ENCODE data around the gene NTF3.

The NTF3 gene

GRCh38 chr12:5500331-5500659 lies 68.4 kb downstream of the NTF3 start:
- Histone ChIP-seq H3K27me3 (ENCODE audit: insufficient read depth, low read length, poor library complexity, severe bottlenecking) (no peaks in the 10 kb centered on the region), H3K4me3 (ENCODE audit: low read length, poor library complexity, severe bottlenecking) (no peak overlapping the region), H3K4me2 (ENCODE audit: low read depth, low read length, poor library complexity, severe bottlenecking) (no peak overlapping the region), H3K36me3 (ENCODE audit: insufficient read depth, low read length) (no peaks in the 10 kb centered on the region), H4K20me1 (ENCODE audit: insufficient read depth, low read length, poor library complexity, severe bottlenecking) (no peaks in the 10 kb centered on the region), H3K79me2 (ENCODE audit: insufficient read depth, low read length) (no peaks in the 10 kb centered on the region), H3K9ac (ENCODE audit: low read depth, low read length, poor library complexity, severe bottlenecking) (no peak overlapping the region), H3K9me3 (ENCODE audit: insufficient read depth, low read depth, low read length) (no peaks in the 10 kb centered on the region), H2AFZ (ENCODE audit: low read length) (no peak overlapping the region), H3K9me2 (replicated peaks; ENCODE audit: low read depth, low read length) (no peaks in the 10 kb centered on the region), H3K4me1 (ENCODE audit: insufficient read depth, low read length, poor library complexity, severe bottlenecking) (no peaks in the 10 kb centered on the region), H3F3A (ENCODE audit: low read depth) (no peaks in the 10 kb centered on the region)
- no peak for TF ChIP-seq EZH2phosphoT487 (IDR thresholded peaks at IDR 0.05; ENCODE audit: borderline replicate concordance)
- TF ChIP-seq CTCF (conservative IDR thresholded peaks at IDR 0.05; ENCODE audit: low read length), result no peak

- H3F3A ChIP-seq (ENCODE audit: low read depth), result no peaks in the 10 kb centered on the region
- no peak overlapping the region for H3K4me2 ChIP-seq (ENCODE audit: low read depth, low read length, poor library complexity, severe bottlenecking)
- no peak overlapping the region for H2AFZ ChIP-seq (ENCODE audit: low read length)
- no peak overlapping the region for H3K4me3 ChIP-seq (ENCODE audit: low read length, poor library complexity, severe bottlenecking)
- H3K27me3 ChIP-seq (ENCODE audit: insufficient read depth, low read length, poor library complexity, severe bottlenecking), result no peaks in the 10 kb centered on the region
- H3K9me3 ChIP-seq (ENCODE audit: insufficient read depth, low read depth, low read length), result no peaks in the 10 kb centered on the region
- no peaks in the 10 kb centered on the region for H3K9me2 ChIP-seq (replicated peaks; ENCODE audit: low read depth, low read length)
- no peaks in the 10 kb centered on the region for H3K4me1 ChIP-seq (ENCODE audit: insufficient read depth, low read length, poor library complexity, severe bottlenecking)
- no peaks in the 10 kb centered on the region for H3K79me2 ChIP-seq (ENCODE audit: insufficient read depth, low read length)
- no peaks in the 10 kb centered on the region for H4K20me1 ChIP-seq (ENCODE audit: insufficient read depth, low read length, poor library complexity, severe bottlenecking)
- no peak overlapping the region for H3K9ac ChIP-seq (ENCODE audit: low read depth, low read length, poor library complexity, severe bottlenecking)
- no peak for TF ChIP-seq EZH2phosphoT487 (IDR thresholded peaks at IDR 0.05; ENCODE audit: borderline replicate concordance)
- no peak for TF ChIP-seq CTCF (conservative IDR thresholded peaks at IDR 0.05; ENCODE audit: low read length)
- H3K36me3 ChIP-seq (ENCODE audit: insufficient read depth, low read length), result no peaks in the 10 kb centered on the region
These were observed 71.9 kb downstream of the NTF3 start for GRCh38 chr12:5503774-5504173.

- H4K20me1 ChIP-seq (ENCODE audit: insufficient read depth, low read length, poor library complexity, severe bottlenecking), result no peaks in the 10 kb centered on the region
- H3F3A ChIP-seq (ENCODE audit: low read depth), result no peaks in the 10 kb centered on the region
- no peaks in the 10 kb centered on the region for H3K4me1 ChIP-seq (ENCODE audit: insufficient read depth, low read length, poor library complexity, severe bottlenecking)
- H3K27me3 ChIP-seq (ENCODE audit: insufficient read depth, low read length, poor library complexity, severe bottlenecking), result no peaks in the 10 kb centered on the region
- no peaks in the 10 kb centered on the region for H3K79me2 ChIP-seq (ENCODE audit: insufficient read depth, low read length)
- H3K9me3 ChIP-seq (ENCODE audit: insufficient read depth, low read depth, low read length), result no peaks in the 10 kb centered on the region
- H3K4me3 ChIP-seq (ENCODE audit: low read length, poor library complexity, severe bottlenecking), result no peak overlapping the region
- H3K9me2 ChIP-seq (replicated peaks; ENCODE audit: low read depth, low read length), result no peaks in the 10 kb centered on the region
- no peaks in the 10 kb centered on the region for H3K36me3 ChIP-seq (ENCODE audit: insufficient read depth, low read length)
- H2AFZ ChIP-seq (ENCODE audit: low read length), result no peak overlapping the region
- H3K9ac ChIP-seq (ENCODE audit: low read depth, low read length, poor library complexity, severe bottlenecking), result no peak overlapping the region
- no peak overlapping the region for H3K4me2 ChIP-seq (ENCODE audit: low read depth, low read length, poor library complexity, severe bottlenecking)
- TF ChIP-seq EZH2phosphoT487 (IDR thresholded peaks at IDR 0.05; ENCODE audit: borderline replicate concordance) (no peak), CTCF (conservative IDR thresholded peaks at IDR 0.05; ENCODE audit: low read length) (no peak)
These were observed 73.2 kb downstream of the NTF3 start for GRCh38 chr12:5505116-5505515.

Data from Loucy (cell line).